Muscle of leg (tissue), 11 donors: ENCODE results near the gene PAX6. TPM values are rescaled to one million over a fixed set of nuclear protein-coding genes. Genes with fewer than 3 reads are reported as not detected.

Experiments used
- DNase-seq: peaks from one replicate; pipeline ENCODE4 v3.0.0; 2013
- H3K27ac ChIP-seq: one replicate; pipeline ENCODE4 v1.5.1; 2013; ENCODE audit warnings: mild to moderate bottlenecking, low read length, control low read depth
- H3K27me3 ChIP-seq: one replicate; pipeline ENCODE4 v1.6.1; 2013; ENCODE audit warnings: low read length; ENCODE audit not compliant: control insufficient read depth, insufficient read depth
- H3K36me3 ChIP-seq: one replicate; pipeline ENCODE4 v1.6.1; 2013; ENCODE audit warnings: low read length; ENCODE audit not compliant: control insufficient read depth, insufficient read depth
- H3K4me1 ChIP-seq: one replicate; pipeline ENCODE4 v1.6.1; 2013; ENCODE audit warnings: low read length; ENCODE audit not compliant: control insufficient read depth, insufficient read depth
- H3K4me3 ChIP-seq: one replicate; pipeline ENCODE4 v1.5.1; 2013; ENCODE audit warnings: low read length, control low read depth
- H3K9me3 ChIP-seq: replicated peaks from 2 replicates; pipeline ENCODE4 v1.6.1; 2013; ENCODE audit warnings: low read depth, low read length; ENCODE audit not compliant: control insufficient read depth
- WGBS: methylation state at CpG from one replicate; pipeline ENCODE4 v1.1.5; 2013; ENCODE audit warnings: missing lambda C conversion rate; ENCODE audit not compliant: insufficient coverage; 5-methylcytosine and 5-hydroxymethylcytosine counted together
- polyA plus RNA-seq, 8 donors: library from polyadenylated mRNA; unstranded; fragments of 120-200 nt; gene quantifications; one replicate each; pipeline versions ENCODE4 v1.2.1 to v1.2.3, GENCODE V29; 2013; ENCODE audit warnings: inconsistent platforms in 1 of 8, low replicate concordance in 1 of 8; ENCODE audit not compliant: insufficient read length in 8 of 8, insufficient read depth in 1 of 8
- total RNA-seq: library from RNA; stranded (reverse); fragments of 120-200 nt; gene quantifications from one replicate; pipeline ENCODE4 v1.2.4, GENCODE V29; 2013

Gene PAX6
- total and polyA plus RNA-seq, 9 donors: 0.15 to 0.65 (median 0.32) TPM; not detected in 1

DNA sequence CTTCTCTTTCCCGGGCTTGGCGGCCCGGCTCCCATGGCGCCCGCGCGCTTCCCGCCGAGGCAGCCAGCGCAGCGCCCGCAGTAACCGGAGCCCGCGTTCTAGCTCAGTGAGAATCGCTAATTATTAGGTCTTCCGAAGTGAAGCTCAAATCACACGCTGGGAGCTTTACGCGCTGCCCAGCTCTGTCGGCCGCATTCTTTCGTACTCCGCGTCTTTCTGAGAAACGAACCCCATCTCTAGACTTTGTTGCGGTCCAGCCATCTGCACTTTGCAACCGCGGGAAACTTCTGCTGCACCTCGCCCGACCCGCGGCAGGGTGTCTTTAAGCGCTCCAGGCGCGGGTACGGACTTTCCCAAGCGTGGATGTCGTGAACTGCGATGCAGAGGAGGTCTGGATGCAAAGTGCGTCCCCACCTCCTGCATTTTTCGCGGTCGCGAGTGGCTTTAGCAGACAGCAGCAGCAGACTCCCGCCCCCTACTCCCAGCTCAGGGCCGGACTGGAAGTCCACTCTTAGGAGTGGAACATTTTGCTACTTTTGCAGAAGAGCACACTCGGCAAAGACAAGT, 6.0 kb upstream of the PAX6 start:
- Histone ChIP-seq H3K36me3 (no peaks in the 10 kb centered on the region), H3K27me3 (peaks cover 97% of the 10 kb centered on the region), H3K27ac (no peak overlapping the region), H3K9me3 (no peaks in the 10 kb centered on the region), H3K4me3 (peak overlapping the region; percentile 5), H3K4me1 (peaks cover 60% of the 10 kb centered on the region)
- no peak for DNase-seq
- WGBS: under 1% methylated on average over 48 of the region's 48 CpGs

DNA sequence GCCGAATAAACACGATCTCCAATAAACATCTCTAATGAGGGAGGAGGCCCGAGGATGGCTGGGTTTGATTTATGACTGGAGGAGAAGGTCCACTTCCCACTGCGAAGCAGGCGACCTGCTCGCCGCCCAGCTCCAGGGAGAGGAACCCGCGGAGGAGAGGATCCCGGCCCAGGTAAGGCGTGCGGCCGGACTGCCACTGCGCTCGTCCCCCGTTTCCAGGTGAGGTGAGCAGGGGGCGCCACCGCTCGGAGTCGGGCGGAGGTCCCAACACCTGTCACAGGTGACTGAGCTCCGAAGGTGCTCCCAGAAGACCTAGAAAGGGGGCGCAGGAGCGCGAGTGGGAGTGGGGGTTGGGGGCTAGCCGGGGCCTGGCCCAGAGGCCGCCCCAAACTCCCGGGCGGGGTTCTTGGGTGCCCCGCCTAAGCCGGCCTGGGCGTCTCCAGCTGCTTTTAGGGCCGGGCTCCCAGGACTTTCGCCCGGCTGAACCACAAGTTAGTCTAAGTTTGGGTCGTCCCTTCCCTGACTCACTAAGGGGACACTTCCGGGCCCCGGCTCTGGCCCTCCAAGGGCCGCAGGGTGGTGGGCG, 5.4 kb upstream of the PAX6 start:
- no peak overlapping the region for H3K27ac ChIP-seq

DNA sequence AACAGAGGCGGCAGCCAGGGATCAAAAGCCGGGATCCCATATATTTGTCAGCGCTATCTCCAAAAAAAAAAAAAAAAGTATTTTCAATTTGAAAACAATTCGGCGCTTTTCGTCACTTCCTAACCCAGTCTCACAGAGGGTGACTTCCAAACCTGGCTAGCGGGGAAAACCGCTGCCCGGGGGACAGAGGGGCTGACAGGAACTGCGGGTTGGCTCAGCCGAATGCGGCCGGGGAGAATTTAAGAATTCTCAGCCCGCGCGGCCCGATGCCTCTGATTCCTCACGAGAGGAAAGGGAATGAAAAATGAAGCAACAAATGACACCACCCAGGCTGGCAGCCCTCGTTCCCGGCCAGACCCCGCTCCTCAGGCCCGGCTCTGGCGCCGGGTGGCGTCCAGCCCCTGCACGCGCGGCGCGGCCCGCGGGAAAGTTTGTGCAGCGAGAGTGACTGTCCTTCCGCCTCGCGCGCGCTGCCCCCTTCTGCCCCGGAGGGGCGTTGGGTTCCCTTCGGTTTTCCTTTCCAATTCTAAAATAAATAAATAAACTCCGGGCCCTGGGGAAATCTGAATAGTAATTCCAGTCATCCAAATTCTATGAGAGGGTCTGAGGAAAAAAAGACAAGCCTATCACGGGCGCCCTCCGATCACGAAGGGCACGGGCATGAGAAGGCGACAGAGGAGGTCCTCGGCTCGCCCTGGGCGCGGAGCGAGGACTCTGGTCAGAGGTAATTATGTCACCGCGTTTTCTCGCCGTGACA, 4.8 kb upstream of the PAX6 start:
- Histone ChIP-seq H3K27ac (no peak overlapping the region), H3K4me1 (peaks cover 72% of the 10 kb centered on the region), H3K27me3 (peaks cover 100% of the 10 kb centered on the region), H3K9me3 (no peaks in the 10 kb centered on the region), H3K4me3 (no peak overlapping the region), H3K36me3 (no peaks in the 10 kb centered on the region)
- WGBS: 1% methylated on average over 34 of the region's 57 CpGs
- DNase-seq: no peak

More for the DNA sequence above, 5.4 kb upstream of the PAX6 start:
- Histone ChIP-seq H3K36me3 (no peaks in the 10 kb centered on the region), H3K27me3 (peaks cover 97% of the 10 kb centered on the region), H3K4me1 (peaks cover 66% of the 10 kb centered on the region), H3K4me3 (peak overlapping the region; percentile 5), H3K9me3 (no peaks in the 10 kb centered on the region)
- WGBS: under 1% methylated on average over 38 of the region's 40 CpGs
- DNase-seq: no peak

DNA sequence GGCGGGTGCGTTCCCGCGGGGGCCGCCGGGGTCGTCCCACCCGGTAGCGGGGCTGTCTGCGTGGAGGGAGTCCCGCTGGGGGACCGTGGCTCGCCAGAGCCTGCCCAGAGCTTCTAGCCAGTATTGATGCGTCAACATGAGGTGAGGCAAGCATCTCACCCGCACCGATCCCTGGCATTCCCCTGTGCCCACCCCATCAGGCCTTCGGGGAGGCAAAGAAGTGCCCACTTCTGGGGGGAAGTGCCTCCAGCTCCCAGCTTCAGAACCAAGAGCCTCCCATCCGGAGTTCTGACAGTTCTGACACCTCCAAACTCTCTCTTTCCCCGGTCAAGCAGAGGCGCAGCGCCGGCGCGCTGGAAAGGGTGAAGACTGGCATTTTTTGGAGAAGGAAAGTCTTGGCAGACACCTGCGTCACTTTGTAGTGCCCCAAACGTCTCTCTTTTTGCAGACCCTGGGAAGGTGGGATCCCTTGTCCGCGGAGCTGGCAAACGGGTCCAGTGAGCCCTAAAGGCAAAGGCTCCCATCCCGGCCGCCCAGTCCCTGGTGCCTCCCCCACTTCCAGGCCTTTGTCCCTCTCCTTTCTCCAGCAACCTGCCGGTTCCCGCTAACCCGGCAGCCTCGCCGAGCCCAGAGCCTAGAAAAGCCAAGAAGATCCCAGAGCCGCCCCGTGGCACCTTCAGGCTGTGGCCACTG, 3.2 kb upstream of the PAX6 start:
- under 1% methylated on average over 31 of the region's 38 CpGs for WGBS
- Histone ChIP-seq H3K4me1 (peaks cover 85% of the 10 kb centered on the region), H3K9me3 (no peaks in the 10 kb centered on the region), H3K36me3 (no peaks in the 10 kb centered on the region), H3K4me3 (no peak overlapping the region), H3K27ac (no peak overlapping the region), H3K27me3 (peaks cover 100% of the 10 kb centered on the region)
- DNase-seq: no peak

DNA sequence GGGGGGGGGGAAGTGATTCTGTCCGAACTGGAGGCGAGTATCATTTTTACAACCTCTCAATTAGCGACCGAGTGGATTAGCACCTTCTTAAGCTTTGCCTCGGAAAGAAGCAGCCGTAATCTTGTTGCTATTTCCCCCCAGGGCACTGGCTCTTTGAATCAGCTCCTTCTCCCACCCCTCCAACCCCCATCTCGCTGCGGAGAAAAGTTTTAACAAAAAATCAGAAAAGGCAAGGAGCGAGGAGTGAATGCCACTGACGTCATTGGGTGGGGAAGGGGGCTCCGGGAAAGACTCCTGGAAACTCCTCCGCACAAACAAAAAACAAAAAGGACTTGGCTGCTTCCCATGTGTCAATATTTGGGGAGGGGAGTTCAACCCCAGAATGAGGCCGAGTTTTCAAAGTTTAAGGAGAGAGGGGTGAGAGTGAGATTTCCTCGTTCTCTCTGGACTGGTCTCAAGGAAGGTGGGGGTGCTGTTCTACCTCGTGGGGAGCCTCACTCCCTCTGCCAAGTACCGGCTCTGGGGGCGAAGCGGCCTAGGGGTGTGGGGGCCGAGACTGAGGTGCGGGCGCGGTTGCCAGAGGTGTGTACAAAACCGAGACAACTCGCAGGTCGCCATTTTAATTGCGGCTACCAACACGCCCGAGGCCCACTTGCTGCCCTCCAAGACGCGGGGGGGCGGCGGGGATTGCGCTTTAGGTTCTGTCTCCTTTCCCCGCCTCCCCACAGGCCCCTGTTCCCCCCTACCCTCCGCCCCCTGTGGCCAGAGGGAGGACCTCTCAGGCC, 2.5 kb upstream of the PAX6 start:
- WGBS: under 1% methylated on average over 21 of the region's 35 CpGs
- Histone ChIP-seq H3K36me3 (no peaks in the 10 kb centered on the region), H3K9me3 (no peaks in the 10 kb centered on the region), H3K4me3 (no peak overlapping the region), H3K27ac (no peak overlapping the region), H3K4me1 (peaks cover 86% of the 10 kb centered on the region), H3K27me3 (peaks cover 100% of the 10 kb centered on the region)
- DNase-seq: no peak

DNA sequence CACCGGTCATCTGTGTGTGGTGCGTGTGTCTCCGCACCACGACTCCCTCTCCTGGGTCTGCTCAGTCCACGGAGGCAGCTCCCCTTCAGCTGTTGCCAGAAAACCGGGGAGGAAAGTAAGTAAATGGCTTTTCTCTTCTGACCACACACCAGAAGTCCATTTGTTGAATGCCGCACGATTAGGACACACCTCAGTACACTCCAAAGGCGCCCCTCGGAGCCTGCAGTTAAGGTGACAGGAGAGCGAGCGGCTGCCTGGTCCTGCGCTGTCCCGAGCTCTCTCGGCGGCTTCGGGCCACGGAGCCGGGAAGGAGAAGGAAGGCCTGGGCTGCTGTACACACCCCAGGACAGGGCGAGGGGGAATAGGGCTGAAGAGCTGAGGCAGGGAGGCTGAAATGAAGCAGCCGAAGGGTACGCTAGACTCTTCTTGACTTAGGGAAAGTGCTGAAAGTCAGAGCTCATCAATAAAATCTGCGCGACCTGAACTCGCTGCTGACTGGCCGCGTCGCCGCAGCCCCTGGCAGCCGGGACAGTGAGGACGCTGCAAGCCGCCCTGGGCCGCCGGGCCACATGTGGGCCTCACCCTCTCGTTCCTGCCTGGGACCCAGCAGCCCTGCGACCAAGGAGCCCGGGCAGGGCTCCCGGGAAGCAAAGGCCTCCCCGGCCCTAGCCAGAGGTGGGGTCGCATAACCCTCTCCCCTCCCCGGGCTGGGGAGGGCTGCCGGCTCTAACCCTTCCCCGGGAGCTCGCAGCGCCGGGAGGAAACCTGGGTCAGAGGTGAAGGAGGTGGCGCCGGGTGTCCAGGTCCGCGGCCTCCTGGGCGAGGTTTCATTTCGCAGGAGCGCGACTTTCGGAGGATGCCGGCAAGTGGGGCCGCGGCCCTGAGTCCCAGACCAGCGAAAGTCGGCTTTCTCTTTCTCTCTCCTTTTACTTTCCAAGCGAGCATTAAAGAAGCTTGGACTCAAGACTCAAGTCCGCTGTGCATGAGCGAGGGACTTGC, 1.6 kb upstream of the PAX6 start:
- WGBS: 4% methylated on average over 37 of the region's 63 CpGs

DNA sequence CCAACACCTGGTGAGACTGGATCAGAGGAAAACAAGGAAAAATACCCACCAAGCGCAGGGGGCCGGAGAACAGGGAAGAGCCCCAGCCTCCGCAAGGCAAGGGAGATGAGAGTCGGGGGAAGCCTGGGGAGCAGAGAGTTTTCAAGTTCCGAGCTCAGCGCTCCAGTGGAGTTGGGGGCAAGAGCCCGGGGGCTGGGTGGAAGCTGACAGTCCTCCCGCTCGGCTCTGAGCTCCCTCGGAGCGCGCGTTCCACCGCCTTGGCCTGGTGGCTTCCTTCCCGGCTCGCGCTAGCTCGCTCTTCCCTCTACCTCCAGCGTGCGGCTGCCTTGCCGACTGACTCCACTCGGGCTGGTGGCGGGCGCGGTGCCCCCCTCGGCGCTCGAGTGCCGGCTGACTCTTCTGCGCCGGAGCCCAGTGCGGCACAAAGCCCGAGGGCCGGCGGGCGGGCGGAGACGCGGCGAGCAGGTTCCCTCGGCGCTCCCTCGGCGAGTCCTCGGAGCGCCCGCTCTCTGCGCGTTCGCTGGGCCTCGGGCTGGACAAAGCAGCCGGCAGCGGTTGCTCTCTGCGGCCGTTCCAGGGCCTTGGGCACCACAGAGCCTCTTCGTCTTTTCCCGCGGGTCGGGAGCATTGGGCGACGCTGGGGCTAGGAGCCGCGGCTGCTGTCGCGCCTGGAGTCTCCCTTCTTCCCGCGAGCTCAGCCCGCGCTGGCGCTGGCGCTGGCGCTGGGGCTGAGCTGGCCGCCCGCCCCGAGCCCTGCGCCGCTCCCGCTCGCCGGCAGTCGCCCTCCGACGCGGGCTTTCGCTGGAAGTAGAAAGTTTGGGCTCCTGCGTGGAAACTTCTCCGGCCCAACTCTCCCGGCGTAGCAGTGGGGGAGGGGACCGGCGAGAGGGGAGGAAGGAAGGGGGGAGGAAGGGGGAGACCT, 1.0 kb downstream of the PAX6 start:
- H3K27me3 ChIP-seq: peaks cover 100% of the 10 kb centered on the region
- peak; percentile 68 for DNase-seq
- 1% methylated on average over 81 of the region's 91 CpGs for WGBS

More for the DNA sequence above, 1.6 kb upstream of the PAX6 start:
- Histone ChIP-seq H3K4me1 (peaks cover 80% of the 10 kb centered on the region), H3K27me3 (peaks cover 100% of the 10 kb centered on the region), H3K27ac (no peak overlapping the region), H3K36me3 (no peaks in the 10 kb centered on the region), H3K9me3 (no peaks in the 10 kb centered on the region), H3K4me3 (peak overlapping the region; percentile 26)
- DNase-seq: no peak

DNA sequence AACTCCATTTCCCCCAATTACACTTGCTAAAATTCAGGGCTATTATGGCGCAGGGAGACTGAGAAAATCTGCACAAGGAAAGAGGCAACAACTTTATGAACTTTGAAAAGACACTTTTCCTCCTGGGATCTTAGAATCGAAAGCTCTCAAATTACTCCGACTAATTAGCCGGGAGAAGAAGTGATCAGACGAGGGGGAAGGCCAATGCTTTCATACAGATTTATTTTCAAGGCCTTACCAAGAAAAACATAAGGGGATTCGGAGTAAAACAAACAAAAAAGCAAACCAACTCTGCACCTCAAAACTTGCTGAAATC, 1.6 kb downstream of the PAX6 start:
- 9% methylated on average over 4 of the region's 6 CpGs for WGBS
- peaks cover 100% of the 10 kb centered on the region for H3K27me3 ChIP-seq
- no peak overlapping the region for H3K4me3 ChIP-seq
- DNase-seq: no peak
- H3K27ac ChIP-seq: no peak overlapping the region
- H3K4me1 ChIP-seq: peaks cover 68% of the 10 kb centered on the region
- no peaks in the 10 kb centered on the region for H3K9me3 ChIP-seq
- H3K36me3 ChIP-seq: no peaks in the 10 kb centered on the region

More for the DNA sequence above, 1.0 kb downstream of the PAX6 start:
- H3K27ac ChIP-seq: no peak overlapping the region
- no peaks in the 10 kb centered on the region for H3K36me3 ChIP-seq
- H3K4me3 ChIP-seq: peak overlapping the region; percentile 27
- H3K9me3 ChIP-seq: no peaks in the 10 kb centered on the region
- peaks cover 68% of the 10 kb centered on the region for H3K4me1 ChIP-seq
